HCEC 1CT (cell line): ENCODE data around the gene COIL.
"Not testable (repeated sequence)": the region's sequence is repeated elsewhere in the genome, so short reads cannot be mapped to it uniquely, and the experiment has no call there.

Experiments
- DNase-seq: peaks from one replicate; pipeline ENCODE4 v3.0.0-alpha.2; 2017

The COIL gene

DNA sequence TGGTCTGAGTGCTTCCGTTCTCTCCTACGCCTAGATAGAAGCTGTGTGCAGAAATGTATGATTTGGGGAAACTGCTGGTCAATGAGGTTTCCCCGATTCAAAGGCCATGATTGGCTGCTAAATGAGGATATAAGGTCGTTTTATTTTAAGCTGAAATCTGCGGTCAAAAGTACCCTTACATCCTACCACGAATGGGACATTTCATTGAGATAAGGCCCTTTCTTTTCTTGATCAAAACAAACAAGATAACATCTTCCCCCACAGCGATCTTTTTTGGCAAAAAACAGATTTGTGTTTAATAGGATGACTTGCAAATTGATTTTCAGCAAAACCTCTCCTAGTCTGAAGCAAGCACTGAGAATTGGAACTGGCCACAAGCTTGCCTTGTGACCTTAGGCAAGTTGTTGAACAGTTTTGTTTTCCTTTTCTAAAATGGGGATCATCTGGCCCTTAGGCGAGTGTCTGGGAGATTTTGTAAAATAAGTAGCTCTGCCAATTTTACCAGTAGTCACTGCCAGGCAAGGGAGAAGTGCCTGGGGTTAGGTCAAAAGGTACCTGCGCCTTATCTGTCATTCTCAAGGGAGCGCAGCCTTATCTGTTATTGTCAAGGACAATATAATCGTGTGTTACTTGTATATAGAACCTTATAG lies 17.7 kb upstream of the COIL start:
- DNase-seq, result no peak

DNA sequence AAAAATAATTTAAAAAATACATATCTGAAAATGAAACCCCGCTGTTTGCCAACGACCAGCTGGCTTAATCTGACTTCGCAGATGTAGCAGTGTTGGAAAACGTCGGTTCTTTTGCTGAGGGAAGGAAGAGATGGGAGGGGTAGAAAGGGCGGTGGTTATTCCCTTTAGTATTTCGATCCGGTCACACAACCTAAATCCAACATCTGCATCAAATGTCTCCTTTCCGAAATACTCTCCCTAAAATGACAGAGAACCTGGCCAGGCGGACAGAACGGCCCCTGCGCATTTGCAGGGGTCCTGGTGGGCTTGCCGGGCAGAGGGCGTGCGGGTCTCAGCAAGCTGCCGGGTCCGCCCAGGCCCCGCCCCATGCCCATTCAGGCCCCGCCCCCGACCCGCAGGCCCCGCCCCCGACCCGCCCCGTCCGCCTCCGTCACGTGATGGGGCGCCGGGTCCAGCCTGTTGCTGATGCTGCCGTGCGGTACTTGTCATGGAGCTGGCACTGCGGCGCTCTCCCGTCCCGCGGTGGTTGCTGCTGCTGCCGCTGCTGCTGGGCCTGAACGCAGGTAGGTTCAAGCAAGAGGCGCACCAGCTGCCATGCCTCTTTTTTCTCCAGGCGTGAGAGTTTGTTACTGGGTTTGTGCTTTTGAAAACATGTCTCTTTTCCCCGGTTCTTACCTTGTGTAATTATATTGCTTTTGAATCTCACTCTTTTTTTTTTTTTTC lies 17.0 kb upstream of the COIL start, which contains the start of gene SCPEP1:
Gene SCPEP1 (plus strand): TSS at position 459 of the 723 bp plus-strand sequence. CDS start 29 bp downstream, at position 488.
- DNase-seq, result peak; percentile 72

DNA sequence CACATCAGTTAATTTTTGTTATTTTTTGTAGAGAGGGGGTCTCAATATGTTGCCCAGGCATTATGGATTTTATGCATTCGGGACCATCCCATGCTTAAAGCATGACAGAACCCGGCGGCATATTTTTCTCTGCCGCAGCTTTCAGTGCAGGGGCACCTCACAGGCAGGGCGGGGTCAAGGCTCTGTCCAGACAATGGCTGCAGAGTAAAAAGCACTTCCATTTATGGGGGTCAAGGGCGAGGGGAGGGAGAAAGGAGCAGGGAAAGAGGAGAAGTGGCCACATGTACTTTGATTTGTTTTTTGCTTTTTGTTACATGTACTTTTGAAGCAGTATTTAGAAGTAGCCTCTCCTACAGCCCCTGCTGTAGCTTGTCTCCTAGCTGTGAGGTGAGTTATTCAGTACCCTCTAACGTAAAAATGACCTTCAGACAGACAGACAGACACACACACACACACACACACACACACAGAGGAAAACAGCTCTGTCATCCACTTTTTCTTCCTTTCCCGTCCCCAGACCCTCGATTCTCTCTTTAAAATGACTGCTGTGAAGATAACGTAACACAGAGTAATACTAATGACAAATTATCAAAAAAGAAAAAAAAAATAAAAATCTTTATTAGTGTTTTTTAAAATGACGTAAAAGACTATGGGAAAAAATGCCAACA lies 16.2 kb upstream of the COIL start:
- no peak for DNase-seq

DNA sequence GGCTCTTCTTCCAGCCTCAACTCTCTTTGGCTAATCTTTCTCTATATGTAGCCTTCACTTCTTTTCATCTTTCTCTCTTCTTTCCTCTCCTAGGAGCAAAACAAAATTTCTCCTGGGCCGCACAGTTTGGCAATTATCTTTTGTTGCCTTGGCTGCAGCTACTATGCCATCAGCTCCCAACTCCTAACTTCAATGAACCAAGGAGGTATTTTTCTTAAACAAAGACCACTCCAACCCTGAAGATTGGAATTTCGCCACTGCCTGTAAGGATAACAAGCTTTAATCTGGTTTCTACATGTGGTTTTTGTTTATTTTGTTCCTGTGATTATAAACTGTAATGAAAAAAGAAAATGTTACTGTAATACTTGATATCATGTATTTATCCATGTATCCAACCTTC lies 14.8 kb upstream of the COIL start:
- DNase-seq, result no peak

DNA sequence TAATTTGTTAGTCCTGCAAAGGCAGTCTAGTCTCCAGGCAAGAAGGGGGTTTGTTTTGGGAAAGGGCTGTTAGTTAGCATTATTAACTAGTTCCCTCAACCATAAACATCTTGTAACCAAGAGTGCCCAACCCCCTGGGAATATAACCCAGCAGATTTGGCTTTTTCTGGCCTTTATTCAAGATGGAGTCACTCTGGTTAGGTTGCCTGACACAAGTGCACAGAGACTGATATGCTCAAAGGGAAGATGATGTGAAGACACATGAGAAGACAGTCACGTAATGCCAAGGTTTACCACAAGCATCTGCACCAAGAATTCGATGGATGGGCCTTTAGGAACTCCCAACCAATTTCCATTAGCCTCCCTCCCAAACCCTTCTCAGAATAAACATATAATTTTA lies 13.2 kb upstream of the COIL start:
- DNase-seq, result no peak

DNA sequence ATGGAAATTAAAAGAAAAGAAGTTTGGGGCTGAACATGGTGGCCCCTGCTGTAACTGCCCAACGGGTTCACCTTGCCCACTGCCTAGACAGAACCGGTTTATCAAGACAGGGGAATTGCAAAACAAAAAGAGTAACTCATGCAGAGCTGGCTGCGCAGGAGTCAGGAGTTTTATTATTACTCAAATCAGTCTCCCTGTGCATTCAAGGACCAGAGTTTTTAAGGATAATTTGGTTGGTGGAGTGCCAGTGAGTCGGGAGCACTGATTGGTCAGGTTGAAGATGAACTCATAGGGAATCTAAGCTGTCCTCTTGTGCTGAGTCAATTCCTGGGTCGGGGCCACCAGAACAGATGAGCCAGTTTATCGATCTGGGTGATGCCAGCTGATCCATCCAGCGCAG lies 12.7 kb upstream of the COIL start:
- peak; percentile 47 for DNase-seq

DNA sequence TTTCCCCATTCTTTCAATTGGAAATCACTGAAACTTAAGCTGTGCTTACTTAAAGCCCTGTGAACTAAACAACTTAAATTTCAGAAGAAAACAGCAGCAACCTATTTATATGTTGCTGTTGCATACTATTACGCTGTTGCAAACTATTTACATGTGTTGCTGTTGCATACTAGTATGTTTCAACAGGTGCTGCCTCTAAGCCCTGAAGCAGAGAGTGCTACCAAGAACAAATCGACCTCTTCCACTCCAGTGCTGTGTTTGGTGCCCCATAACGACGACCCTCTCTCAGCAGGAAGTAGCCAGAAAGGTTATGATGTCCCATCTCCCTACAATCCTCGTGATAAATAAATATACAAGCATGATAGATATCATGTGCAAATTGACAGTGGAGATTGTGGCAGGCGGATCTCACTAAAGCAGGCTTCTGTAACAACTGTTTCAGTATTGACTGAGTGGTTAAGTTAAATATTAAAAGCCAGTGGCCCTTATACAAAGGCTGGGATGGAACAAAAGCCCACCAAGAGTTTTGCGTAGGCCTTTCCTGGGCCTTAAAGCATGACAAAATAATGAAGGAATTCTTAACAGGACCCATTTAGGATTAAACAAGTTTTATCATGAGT lies 11.4 kb upstream of the COIL start:
- DNase-seq, result no peak

DNA sequence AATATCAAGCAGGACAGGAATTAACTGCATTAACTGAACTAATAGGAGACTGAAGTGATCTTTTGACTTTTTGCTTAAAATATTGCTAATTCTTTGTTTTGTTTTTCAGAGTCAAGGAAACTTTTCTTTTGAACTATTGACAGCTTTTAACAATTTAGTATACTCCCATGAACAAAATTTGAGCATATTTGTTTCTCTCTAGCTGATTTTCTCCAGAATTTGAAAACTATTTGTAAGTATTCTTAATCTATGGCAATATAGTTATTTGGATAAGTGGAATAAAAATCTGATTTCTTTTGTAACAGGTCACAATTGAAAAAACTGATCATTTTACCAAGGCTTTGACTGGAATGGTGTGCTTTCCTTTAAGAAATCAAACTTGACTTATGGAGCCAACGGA lies 10.1 kb upstream of the COIL start:
- no peak for DNase-seq

DNA sequence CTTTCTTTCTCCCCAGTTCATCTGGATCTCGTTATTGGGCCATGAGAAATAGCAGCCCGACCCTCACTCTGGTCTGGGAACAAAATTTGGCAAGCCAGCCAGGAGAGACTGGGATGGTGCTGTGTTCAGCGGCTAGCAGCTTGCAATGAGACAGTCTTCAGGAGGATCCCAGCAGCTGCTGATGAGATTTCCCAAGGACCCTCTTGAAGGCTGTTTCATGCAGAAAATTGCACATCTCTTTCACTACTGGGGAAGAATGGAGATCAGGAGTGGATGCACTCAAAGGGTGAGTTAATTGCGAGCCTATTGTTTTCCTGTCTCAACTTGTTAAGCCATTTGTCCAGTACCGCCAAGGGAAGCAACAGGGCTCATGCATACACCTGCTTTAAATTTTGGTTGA lies 5.5 kb upstream of the COIL start:
- DNase-seq, result no peak

DNA sequence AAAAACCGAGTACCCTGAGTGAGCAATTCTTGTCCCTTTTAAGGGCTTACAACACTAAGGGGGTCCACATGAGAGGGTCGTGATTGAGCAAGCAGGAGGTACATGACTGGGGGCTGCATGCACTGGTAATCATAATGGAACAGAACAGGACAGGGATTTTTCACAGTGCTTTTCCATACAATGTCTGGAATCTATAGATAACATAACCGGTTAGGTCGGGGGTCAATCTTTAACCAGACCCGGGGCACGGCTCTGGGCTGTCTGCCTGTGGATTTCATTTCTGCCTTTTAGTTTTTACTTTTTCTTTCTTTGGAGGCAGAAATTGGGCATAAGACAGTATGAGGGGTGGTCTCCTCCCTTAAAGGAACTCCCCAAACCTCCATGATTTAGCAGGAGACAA lies 4.8 kb upstream of the COIL start:
- not testable (repeated sequence) for DNase-seq

DNA sequence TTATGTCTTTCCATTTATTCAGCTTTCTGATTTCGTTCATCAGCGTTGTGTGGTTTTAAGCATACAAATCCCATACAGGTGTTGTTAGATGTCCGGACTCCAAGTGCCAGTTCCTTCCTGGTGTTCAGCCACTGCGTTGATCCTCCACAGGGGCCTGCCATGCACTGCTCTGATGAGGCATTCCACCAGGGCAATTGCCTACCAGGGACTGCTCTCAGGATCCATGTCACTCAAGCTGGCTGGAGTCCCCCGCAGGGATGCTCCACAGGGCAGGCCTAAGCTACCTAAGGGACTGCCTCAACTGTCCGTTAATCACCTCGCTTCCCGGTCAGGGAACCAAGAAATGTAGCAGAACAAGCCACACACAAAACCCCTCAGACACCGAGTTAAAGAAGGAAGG lies 4.4 kb upstream of the COIL start:
- not testable (repeated sequence) for DNase-seq

DNA sequence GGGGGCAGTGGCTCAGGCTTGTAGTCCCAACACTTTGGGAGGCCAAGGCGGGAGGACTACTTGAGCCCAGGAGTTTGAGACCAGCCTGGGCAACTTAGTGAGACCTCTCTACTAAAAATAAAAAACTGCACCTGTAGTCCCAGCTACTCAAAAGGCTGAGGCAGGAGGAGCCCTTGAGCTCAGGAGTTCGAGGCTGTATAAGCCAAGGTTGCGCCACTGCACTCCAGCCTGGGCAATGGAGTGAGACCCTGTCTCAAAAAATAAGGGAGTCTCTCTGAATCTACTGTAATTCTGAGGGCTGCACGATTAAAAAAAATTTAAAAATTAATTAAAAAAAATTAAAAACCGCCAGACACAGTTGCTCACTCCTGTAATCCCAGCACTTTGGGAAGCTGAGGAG lies 3.9 kb downstream of the COIL start:
- no peak for DNase-seq

DNA sequence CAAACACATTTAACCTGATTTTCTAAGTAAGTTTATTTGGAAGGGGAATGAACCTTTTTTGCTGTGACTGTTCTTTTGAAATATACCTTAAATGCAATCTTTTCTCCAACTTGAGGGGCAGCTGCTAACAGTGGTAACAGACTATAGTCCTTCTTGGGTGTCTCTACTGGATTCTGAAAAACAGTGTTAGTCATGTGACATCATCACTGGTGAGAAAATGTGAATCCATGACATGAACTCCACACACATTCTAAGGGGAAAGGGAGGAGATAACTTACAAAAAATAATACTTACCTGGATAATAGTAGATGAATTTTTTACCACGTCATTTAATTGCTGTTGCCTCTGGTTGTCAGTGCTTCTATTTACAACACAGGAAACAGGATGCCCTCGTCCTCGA lies 11.3 kb downstream of the COIL start:
- DNase-seq, result no peak

DNA sequence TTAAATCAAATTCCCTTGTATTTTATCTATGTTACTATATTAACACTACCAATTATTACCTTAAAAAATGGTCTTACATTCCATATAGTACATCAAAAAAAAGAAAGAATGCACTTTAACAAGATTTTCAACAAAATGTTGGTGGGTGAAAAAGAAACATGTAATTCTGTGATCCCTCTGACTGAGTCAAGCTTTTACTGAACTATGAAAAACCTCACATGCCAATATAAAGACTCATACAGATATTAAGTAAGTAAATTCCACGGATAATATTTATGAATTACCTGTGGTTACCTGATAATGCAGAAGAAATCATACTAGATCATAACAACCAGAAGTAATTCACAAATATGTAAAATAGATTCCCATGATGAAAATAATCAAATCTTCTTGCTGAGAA lies 12.4 kb downstream of the COIL start:
- no peak for DNase-seq

DNA sequence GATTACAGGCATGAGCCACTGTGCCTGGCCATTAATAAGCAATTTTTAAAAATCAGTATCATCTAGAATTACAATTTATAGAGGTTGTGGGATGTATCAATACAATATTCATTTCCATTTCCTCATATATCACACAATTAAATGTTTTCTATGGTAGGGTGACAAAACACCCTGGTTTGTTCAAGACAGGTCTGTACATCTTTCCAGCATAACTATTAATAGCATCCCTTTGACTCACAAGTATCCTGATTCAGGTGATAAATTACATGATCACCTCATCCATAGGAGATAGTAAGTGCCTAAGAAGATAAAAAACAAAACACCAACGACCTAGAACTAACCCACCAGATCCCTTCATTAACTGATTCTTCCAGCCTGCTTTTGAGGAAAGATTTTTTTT lies 13.1 kb downstream of the COIL start:
- no peak for DNase-seq

DNA sequence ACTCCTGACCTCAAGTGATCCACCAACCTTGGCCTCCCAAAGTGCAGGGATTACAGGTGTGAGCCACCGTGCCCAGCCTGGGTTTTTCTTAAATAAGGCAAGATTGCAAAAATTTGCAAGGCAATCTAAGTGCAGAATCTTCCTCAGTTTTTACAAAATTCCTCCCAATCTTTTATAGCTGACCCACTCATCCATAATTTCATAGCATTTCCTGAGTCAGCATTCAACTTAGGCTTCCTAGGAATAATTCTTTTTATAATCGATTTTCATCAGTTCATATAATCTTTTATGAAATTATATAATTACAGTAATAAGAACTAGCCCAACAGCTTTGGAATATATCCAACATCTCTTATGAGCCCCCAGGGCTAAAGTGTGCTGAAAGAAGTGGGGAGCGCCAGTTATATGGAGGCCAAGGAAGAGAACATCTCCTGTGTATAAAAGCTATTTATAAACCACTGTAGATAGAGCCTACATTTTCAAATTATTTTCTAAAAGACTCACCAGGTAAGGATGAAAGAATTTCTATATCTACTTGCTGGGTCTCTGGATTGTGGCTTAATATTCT lies 14.8 kb downstream of the COIL start:
- no peak for DNase-seq

DNA sequence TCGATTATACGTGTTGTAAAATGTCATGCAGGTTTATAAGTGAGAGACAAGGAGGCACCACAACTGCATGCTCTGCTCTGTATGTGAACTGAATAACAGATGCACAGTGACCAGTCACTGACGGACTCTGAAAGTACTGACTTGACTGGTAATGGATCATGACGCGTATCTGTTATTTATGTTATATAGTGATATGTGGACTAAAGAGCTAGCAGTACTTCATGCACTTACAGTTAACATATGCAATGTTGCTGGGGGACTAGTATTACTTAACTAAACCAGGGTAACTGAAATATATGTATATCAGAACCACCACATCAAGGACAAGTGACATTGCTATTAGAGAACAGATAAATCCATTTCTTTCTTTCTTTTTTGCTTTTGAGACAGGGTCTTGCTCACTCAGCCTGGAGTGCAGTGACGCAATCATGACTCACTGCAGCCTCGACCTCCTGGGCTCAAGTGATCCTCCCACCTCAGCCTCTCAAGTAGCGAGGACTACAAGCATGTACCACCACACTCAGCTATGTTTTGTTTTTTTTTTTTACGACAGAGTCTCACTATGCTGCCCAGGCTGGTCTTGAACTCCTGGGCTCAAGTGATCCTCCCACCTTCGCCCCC lies 17.2 kb downstream of the COIL start:
- DNase-seq, result no peak

DNA sequence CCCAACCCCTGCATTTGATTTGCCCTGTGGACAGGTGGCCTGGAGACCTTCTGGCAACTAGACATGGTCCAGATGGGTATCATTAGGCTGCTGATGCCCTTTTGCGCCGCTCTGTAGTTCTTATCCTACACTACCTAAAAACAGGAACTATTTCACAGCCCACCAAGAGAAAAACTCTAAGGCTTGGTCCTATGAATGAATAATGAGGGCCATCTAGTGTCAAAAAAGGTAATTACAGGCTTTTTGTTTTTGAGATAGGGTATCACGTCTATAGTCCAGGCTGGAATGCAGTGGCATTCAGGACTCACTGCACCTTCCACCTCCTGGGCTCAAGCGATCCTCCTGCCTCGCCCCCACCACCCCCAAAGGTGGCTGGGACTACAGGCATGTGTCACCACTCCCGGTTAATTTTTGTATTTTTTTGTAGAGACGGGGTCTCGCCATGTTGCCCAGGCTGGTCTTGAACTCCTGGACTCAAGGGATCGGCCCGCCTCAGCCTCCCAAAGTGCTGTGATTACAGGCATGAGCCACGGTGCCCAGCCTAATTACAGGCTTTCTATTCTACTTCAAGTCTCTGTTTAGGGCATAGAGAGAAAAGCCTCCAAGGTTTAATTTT lies 20.9 kb downstream of the COIL start:
- peak; percentile 53 for DNase-seq

DNA sequence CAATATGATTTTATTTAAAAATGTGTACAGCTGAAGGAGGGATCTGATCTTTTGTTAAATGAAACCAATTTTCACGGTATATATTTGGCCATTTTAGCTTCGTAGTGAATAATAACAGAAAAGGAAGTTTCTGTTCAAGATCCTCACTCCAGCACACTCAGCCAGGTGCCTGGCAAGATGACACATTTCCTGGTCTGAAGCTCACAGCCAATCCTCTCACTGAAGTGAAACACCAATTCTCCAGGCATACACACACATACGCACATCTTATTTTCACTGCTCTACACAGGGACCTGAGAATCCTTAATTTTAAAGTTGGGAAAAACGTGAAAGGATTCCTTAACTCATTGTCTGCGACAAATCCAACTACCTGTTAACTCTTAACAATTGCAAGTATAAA lies 22.6 kb downstream of the COIL start:
- DNase-seq, result not testable (repeated sequence)

DNA sequence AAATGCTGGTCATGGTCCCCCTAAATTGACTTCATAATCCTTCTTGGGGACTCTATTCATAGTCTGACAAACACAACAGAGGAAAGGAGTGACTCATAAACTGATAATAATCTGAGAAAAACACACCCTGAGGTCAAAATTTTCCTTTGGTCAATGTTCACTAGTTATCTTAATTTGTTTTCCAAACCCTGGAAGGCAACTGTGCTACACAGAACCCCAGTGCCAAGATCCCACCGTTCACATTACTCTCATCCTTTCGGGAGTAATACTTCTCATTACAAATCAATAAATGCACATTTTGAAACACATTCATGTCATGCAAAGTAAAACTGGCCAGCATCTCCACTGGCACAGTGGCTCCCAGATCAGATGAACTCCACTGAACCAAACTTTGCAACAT lies 23.2 kb downstream of the COIL start:
- no peak for DNase-seq

DNA sequence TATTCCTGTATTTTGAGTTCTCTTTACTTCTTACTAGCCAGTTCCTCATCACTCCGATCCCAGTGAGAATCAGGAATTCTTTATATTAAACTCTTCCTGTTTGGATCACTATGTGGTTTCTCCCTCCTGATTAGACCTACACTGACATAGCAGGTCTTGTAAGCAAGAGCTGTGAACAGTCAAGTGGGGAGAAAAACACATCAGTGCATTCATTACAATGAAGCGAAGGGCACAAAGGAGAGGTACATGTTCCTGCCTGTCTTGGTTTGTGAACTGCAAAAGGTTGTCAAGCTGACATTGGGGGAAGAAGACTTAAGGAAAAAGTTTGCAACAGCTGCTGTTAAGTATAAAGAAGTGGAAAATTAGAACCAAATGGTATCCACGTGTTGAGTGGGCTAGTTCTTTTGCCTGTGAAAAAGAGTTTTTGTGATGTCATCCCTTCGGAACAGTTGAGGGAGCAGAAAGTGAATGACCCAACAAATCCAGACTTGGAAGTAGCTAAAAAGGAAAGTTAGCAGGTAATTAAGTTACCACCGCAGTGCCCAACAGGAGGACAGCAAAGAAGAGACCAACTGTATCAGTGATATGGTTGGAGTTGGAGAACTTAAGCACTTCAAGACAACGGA lies 24.0 kb downstream of the COIL start:
- no peak for DNase-seq

DNA sequence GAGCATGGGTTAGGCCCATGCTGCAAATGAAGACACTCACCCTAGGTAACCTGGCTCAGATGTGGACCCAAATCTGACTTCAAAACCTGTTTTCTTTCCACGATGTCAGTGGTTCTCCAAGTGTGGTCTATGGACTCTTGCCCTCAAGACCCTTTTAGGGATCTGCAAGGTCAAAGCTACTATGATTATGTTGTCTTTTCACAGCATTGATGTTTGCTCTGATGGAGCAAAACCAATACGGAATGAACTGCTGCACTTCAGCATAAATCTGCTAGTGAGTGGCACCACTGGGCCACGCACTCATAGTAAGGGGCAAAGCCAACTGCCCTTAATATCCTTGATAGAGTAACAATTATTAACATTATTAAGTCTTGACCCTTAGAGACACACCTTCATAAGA lies 25.4 kb downstream of the COIL start:
- no peak for DNase-seq
